HG02759 (cell line): Measurements from ENCODE around the gene RXRA.
"Not testable (repeated sequence)": the region's sequence is repeated elsewhere in the genome, so short reads cannot be mapped to it uniquely, and the experiment has no call there.

Source experiments
- ATAC-seq: cut with Tn5 transposase; IDR thresholded peaks from one replicate; pipeline ENCODE4 v1.9.1; 2021; ENCODE audit warnings: mild to moderate bottlenecking, moderate library complexity; ENCODE audit not compliant: unreplicated experiment

Gene RXRA

DNA sequence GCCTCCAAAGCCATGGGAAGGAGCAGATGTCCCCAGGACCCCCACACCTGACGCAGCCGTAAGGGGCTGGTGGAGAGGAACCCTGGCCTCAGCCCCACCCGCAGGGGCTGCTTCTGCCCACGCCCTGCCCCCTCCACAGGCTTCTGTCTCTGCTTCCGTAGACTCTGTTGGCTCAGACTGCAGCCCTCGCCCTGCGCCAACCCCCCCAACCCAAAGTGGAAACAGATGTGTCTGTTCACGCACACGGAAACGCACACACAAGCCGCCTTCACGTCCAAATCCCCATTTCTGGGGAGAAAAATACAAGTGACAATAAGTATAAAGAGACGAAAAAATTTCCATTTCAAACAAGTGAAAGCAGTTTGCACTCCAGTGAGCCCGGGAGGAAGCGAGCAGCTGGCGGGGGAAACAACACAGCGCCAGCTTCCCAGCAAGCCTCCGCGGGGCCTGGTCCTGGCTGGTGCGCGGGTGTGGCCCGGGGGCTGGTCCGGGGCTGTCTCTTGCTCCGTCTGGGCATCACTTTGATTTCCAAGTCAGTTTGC, 32.6 kb upstream of the RXRA start:
- no peak for ATAC-seq

DNA sequence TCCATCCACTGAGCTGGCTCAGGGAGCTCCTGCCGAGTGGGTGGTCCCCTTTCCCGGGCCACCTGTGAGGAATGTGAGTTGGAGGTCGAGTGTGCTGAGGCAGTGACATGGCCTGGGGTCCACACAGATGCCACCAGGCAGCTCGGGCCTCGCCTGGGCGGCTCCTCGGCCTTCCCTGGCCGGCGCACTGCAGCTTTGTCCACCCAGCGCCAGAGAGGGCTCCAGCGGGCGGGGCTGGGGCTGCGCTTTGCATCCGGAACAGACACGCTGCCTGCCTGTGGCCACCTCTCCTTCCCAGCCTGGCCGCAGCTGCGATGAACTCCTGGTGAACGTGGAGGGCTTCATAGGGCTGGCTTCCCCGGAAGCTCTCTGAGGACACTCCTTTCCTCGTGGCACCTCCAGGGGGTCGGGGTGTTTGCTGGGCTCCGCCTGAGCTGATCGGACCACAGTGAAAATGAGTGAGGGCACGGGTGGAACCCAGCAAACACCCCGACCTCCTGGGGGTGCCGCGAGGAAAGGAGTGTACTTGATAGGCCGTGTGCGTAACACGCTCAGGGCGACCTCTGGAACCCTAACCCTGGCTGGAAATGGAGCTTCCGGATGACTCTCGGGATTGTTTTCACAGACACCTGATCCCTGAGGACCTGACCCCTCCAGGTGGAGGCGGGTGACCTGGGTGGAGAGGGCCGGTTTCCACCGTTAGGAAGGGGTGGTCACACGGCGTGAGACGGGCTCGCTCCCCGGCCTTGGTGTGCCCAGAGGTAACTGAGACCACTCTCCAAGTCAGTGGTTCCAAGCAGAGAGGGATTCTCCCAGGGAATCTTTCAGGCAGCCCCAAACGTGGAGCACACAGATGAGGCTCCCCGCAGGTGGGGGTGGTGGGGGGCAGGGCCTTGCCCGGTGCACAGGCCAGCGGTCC, 31.8 kb upstream of the RXRA start:
- no peak for ATAC-seq

DNA sequence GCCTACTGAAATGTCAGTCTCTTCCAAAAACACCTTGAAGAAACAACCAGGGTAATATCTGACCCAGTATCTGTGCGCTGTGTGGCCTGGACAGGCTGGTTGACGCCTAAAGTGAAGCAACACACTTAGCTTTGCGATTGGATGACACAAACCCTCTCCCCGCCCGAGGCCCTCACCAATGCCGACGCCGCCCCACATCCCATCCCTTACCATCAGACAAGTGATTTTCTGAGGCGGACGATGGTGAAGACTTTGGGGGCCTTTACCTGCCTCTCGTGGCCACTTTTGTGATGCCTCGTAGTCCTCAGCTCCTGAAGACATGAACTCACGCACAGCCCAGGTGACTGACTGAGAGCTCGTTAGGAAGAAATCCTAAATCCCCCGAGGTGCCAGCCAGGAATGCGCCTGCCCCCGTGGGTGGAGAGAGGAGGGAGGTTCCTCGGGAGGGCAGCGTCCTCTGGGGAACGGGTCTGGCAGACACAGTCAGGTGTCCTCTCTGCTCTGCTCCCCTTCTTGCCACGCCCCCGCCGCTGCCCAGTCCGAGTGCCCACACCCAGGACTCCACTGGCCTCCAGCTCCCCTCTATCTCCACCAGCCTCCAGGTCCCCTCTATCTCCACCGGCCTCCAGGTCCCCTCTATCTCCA, 31.0 kb upstream of the RXRA start:
- no peak for ATAC-seq

DNA sequence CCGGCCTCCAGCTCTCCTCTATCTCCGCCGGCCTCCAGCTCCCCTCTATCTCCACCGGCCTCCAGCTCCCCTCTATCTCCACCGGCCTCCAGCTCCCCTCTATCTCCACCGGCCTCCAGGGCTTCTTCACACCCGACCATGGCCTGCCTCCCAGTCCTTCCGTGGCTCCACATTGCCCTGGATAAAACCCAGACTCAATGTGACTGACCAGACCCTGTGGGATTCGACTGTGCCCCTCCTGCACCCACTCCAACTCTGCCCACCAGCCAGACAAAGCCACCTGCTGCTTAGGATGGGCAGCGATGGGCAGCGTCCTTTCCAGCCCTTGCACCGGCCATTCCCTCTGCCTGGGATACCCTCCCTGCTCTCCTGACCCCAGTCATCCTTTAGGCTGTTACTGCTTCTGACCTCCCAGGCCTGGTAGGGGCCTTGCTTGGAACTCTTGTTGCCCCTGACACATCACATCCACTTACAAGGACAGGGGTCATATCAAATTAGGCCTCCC, 30.5 kb upstream of the RXRA start:
- no peak for ATAC-seq

DNA sequence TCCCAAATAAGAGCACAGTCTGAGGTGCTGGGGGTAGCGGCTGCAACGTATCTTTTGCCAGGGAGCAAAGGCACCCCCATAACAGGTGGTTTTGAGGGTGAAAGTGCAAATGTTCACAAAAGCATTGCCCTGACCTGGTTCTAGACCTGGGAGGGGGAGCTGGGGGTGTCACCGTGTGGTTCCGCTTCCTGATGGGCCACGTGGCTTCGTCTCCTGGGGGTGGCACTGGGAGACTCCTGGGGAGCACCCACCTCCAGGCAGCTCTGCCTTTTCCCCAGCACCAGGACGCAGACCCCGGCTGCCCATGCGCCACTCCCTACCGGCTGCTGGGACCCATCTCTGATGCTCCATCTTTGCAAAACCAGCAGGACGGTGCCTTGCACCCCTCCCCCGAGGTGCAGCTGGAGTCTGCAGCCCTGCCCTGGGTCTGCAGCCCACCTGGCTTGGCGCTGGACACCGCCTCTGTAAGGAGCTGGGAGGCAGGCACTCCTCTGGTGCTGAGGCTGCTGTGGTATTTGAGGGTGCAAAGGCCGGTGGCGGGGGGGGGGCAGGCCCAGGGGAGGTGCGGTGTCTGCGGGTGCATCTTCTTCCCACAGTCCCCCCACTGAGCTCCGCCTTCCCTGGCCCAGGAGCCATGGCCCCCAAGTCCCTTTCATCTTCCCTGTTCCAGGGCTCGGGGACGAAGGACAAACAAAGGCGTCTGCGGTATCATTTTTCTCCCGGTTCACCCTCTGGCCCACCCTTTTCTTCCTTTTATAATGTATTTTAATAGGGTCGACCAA, 29.8 kb upstream of the RXRA start:
- no peak for ATAC-seq

DNA sequence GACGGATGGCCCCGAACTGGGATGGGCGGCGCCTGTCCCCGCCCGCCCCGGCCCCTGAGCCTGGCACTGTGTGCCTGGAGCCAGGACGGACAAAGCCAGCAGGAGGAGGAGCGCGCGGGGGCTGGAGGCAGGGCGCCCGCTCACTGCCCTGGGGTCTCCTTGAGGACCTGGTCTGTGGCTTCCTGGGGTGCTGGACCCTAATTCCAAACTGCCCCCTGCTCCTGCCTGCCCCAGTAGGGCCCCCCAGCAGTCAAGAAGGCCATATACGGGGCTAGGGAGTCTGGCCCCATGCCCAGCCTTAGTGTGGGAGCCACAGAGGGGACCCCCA, 29.2 kb upstream of the RXRA start:
- ATAC-seq: no peak

DNA sequence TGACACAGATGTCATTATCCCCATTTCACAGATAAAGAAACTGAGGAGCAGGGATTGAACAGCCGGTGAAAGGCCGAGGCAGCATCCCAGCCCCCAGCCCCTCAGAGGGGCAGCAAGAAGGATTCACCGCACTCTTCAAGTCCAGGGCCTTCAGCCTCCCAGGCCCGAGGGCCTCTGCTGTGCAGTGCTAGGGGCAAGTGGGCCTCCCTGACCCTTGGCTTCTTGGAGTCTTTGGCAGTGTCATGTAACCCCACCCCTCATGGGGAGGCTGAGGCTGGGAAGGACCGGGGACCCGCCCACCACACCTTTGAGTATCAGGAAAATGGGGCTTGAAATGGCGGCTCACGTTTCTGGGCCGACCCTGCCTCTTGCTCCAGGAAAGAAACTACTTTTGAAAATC, 28.7 kb upstream of the RXRA start:
- no peak for ATAC-seq

DNA sequence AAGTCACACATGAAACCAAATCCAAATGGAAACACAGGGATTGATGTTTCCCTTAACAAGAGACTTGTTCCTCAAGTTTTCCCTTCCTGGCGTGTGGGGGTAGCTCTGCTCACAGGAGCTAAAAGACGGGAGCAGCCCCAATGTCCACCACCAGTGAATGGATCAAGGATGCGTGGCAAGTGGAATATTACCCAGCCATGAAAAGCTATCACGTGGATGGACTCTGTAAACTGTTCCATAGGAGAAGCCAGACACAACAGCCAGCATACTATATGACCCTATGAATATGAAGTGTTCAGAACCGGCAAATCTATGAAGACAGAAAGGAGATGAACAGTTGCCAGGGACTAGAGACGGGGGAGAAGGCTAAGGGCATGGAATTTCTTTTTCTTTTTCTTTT, 28.3 kb upstream of the RXRA start:
- no peak for ATAC-seq

DNA sequence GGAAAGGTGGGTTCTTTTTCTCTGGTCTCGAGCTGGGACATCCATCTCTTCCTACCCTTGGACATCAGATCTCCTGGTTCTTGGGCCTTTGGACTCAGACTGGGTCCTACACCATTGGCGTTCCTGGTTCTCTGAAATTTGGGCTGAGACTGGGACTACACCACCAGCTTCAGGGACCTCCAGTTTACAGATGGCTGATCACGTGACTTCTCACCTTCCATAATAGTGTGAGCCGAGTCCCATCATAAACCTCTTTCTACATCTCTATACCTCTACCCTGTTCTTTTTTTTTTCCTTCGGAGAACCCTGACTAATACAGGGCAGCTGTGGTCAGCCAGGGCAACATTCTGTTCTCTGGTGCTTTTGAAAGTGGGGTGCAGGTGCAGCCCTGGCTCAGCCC, 27.2 kb upstream of the RXRA start:
- ATAC-seq: no peak

DNA sequence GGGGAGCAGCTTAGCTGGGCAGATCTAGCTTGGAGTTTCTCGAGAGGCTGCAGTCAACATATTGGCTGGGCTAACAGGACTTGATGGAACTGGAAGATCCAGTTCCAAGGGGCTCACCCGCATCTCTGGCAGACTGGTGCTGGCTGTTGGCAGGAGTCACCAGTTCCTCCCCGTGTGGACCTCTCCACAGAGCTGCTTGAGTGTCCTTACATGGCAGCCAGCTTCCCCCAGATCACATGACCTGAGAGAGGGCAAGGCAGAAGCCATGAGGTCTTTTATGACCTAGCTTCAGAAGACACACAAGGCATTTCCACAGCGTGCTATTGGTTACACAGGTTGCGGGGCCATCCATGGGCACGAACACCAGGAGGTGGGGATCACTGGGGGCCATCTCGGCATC, 26.4 kb upstream of the RXRA start:
- ATAC-seq: no peak

DNA sequence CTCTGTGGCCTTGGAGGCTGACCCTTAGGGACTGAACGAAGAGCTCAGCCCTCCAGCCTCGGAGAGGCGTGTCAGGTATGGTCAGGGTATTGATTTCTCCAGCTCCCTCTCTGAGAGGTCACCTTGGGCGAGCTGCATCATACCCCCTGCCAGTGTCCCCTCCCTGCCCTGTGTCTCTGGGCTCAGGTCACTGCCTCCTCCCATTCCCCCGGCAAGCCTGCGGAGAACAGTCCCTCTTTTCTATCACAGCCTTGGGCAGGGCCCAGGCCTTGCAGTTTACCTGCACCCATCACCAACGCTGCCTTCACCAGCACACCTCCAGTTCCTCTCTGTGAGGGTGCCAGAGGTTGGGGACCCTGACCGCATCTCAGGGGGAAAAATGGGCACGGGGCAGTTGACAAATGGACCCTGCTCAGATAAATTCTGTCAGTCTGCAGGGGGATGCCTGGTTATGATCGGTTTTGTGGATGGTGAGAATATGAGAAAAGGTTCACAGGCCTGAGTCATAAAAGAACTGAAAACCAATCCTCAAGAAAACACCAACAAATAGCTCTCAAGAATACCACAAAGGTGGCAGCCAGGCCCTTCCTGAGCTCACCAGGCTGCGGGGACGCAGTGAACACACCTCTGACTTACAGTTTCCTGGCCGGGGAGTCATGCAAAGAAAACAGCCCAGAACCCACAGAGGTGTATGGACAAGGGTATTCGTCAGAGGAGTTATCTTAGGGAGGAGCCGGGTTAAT, 24.7 kb upstream of the RXRA start:
- ATAC-seq: no peak

DNA sequence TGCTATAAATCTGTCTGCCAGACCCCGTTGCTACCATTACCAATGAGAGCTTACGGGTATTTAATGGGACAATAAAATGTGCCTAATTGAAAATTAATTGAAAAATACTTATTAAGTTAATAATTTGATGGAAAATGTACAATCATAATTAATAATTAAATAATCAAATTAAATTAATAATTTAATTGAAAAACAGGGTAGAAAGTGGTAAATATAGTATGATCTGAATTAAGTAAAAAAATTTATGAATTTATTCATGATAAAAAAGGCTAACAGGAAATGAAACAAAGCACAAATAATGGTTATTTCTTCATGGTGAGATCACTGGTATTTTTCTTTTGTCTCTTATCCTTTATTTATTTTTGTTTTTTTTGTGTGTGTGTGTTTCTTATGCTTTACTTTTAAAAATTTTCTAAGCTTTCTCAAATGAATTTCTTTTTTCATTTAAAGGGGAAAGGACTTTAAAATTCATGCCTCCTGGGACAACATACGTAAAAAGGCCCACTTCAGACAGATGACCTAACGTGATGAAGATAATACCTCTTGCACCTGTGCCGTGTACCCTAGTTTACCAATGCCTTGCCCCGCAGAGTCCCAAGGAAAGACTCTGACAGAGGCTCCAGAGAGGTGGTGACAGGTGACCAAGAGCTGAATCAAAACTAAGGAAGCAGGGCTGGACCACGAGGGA, 24.0 kb upstream of the RXRA start:
- no peak for ATAC-seq

DNA sequence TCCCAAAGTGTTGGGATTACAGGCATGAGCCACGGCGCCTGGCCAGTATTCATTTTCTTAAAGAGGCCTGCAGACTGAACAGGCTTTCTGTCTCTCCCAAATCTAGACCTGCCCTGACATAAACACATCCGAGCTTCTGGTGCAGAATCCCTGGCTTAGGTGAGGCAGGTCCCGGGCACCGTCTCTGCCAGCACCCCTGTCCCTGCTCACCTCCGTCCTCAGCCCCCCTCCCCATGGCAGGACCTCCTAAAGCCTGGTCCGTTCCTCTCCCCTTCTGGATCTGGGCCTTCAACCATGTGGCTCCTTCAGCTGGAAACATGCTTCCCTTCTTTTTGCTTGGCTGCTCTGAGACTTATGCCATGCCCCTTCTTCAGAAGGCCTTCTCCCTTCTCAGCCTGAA, 22.7 kb upstream of the RXRA start:
- no peak for ATAC-seq

DNA sequence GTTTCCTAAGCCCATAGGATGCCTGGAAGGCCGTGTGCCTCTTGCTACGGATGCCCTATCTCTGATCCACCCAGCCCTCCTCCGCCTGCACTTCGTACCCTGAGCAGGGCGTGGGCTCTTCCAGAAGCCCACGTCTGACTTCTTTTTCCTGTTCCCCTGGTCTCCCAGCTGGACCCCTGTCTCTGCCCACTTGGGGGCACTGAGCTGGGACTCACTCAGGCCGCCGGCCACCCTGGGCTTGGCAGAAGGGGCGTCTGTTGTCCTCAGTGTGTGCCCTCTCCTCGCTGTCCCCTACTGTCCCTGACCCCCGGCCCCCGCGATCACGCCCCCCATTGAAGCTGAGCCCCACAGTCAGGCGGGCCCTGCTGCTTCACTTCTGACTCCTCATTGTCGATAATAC, 22.0 kb upstream of the RXRA start:
- no peak for ATAC-seq

DNA sequence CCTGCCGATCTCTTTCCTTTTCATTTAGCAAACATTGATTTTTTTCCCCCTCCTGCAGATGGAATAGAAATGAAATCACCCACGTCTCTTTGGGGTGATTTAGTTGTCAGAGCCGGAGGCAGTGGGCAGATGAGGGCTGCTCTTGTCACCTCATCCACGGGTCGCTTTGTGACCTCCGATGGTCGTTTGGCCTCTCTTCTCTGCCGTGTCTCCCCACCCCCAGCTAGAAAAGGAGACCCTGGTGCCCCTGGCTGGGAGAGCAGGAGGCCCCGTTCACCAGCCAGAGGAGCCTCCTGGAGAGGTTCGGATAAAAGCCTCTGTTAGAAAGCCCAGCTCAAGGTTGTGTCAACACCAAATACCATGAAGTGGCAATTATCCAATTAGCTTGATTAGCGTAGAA, 21.6 kb upstream of the RXRA start:
- ATAC-seq: no peak

DNA sequence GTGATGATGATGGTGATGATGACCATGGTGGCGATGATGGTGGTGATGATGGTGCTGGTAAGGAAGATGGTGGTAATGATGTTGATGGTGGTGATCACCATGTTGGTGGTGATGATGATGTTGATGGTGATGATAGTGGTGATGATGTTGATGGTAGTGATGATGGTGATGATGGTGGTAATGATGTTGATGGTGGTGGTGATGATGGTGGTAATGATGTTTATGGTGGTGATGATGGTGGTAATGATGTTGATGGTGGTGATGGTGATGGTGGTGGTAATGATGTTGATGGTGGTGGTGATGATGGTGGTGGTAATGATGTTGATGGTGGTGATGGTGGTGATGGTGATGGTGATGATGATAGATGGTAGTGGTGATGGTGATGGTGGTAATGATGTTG, 20.7 kb upstream of the RXRA start:
- no peak for ATAC-seq

DNA sequence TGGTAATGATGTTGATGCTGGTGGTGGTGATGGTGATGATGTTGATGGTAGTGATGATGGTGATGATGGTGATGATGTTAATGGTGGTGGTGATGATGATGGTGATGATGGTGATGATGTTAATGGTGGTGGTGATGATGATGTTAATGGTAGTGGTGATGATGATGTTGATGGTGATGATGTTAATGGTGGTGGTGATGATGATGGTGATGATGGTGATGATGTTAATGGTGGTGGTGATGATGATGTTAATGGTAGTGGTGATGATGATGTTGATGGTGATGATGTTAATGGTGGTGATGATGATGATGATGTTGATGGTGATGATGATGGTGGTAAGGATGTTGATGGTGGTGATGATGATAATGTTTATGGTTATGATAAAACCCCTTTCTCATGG, 20.2 kb upstream of the RXRA start:
- not testable (repeated sequence) for ATAC-seq

DNA sequence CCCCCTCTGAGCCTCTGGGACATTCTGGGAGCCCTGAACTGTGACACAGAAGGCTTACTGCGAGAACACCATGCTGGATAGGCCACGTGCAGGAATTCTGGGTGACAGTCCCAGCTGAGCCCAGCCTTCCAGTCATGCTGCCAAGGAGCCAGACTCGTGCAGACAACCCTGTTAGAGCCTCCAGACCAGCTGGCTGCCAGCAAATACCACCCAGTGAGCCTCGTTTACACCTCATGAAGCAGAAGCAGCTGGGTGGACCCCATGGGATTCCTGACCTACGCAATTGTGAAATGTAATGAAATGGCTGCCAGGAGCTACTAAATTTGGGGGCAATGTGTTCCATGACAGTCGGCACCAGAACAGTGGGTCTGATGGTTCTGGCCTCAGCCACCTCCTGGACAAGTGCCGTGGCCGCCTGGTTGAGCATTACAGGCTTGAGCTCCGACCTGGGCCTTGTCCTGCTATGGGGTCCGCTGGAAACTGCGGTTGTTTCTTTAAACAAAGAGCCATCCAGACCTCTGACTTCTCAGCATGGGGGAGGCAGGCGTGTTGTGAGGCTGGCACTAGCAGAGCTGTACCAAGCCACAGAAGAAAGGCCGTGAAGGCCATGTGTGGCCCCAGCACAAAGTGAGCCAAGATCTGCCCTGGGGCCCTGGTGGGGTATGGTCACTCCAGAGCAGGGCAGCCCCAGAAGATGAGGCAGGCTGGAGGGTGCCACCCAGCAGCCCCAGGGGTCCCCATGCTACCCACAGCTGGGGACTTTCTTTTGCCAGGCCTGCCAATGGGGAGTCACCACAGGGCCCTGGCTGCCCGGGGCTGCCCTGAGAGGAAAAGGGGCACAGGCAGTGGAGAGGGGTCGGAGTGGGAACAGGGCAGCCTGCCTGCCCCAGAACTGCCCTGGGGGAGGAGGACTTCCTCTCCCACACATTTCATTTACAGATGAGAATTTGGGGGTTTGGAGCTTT, 19.3 kb upstream of the RXRA start:
- ATAC-seq: no peak
